Measurements from ENCODE around the gene NSDHL.
"Not testable (repeated sequence)": the region's sequence is repeated elsewhere in the genome, so short reads cannot be mapped to it uniquely, and the experiment has no call there.

GRCh38 chrX:152910018-152910417 is 79.2 kb downstream of the NSDHL start:
- TF ChIP-seq CTCF (IDR thresholded peaks at IDR 0.05); ZFX (IDR thresholded peaks at IDR 0.05; ENCODE audit: borderline replicate concordance): not testable (repeated sequence)
